ENCODE data around the gene VWA8. TPM values are rescaled to one million over a fixed set of nuclear protein-coding genes. Genes with fewer than 3 reads are reported as not detected.

Gene VWA8
- total and polyA plus RNA-seq, 2 of the 13 experiments (the other 11 are each of a cell fraction or from before 2014, with no cell fraction given), result 9.1 to 17.3 TPM

DNA sequence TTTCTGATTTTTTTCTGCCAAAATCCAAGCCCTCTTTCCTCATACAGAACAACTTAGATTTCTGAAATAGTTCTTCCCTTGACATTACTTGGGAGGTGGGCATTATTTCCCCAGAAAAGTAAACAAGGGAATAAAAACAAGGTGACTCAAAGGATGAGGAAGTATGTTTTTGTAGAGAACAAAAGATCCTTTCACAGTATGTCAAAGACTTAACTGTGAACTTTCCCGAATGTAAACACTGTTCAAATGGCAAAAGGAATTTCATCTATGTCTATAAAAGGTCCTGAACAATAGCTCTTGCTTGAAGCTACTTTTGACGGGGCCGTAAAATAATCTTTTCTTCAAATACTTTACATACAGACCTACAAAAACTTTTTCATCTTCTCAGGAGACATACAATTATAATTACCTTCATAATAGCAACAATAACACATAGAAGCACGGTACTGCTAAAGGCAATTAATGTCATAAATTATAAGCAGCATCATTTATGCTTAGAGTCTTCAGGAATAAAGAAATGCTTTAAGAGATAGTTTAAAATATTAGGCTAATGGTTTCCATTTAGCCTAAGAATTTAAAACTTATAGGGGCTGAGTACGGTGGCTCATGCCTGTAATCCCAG is 312.5 kb downstream of the VWA8 start (continued):
- TF ChIP-seq ZNF782 (CRISPR knock-in tag; IDR thresholded peaks at IDR 0.05; ENCODE audit: borderline replicate concordance), result no peak
- TF ChIP-seq WIZ (CRISPR knock-in tag; IDR thresholded peaks at IDR 0.05), result no peak
- TF ChIP-seq CEBPG (CRISPR knock-in tag; IDR thresholded peaks at IDR 0.05), result peak; percentile 49; the same call in 1 of the 2 replicates
- TF ChIP-seq ZFP90 (CRISPR knock-in tag; IDR thresholded peaks at IDR 0.05; ENCODE audit: borderline replicate concordance), result no peak
- TF ChIP-seq KDM5A (IDR thresholded peaks at IDR 0.05; ENCODE audit: borderline replicate concordance, low read length), result no peak
- TF ChIP-seq, protein P1, sequence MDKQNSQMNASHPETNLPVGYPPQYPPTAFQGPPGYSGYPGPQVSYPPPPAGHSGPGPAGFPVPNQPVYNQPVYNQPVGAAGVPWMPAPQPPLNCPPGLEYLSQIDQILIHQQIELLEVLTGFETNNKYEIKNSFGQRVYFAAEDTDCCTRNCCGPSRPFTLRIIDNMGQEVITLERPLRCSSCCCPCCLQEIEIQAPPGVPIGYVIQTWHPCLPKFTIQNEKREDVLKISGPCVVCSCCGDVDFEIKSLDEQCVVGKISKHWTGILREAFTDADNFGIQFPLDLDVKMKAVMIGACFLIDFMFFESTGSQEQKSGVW (CRISPR knock-in tag; IDR thresholded peaks at IDR 0.05; ENCODE audit: borderline replicate concordance), result no peak
- TF ChIP-seq, protein P2, sequence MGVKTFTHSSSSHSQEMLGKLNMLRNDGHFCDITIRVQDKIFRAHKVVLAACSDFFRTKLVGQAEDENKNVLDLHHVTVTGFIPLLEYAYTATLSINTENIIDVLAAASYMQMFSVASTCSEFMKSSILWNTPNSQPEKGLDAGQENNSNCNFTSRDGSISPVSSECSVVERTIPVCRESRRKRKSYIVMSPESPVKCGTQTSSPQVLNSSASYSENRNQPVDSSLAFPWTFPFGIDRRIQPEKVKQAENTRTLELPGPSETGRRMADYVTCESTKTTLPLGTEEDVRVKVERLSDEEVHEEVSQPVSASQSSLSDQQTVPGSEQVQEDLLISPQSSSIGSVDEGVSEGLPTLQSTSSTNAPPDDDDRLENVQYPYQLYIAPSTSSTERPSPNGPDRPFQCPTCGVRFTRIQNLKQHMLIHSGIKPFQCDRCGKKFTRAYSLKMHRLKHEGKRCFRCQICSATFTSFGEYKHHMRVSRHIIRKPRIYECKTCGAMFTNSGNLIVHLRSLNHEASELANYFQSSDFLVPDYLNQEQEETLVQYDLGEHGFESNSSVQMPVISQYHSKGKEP (CRISPR knock-in tag; IDR thresholded peaks at IDR 0.05), result no peak
- no peak for TF ChIP-seq ATF1 (CRISPR knock-in tag; IDR thresholded peaks at IDR 0.05)
- no peak for TF ChIP-seq ZNF556 (CRISPR knock-in tag; IDR thresholded peaks at IDR 0.05; ENCODE audit: borderline replicate concordance)
- TF ChIP-seq, protein P3, sequence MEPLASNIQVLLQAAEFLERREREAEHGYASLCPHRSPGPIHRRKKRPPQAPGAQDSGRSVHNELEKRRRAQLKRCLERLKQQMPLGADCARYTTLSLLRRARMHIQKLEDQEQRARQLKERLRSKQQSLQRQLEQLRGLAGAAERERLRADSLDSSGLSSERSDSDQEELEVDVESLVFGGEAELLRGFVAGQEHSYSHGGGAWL (CRISPR knock-in tag; IDR thresholded peaks at IDR 0.05), result no peak
- no peak for TF ChIP-seq ZNF577 (CRISPR knock-in tag; IDR thresholded peaks at IDR 0.05; ENCODE audit: borderline replicate concordance, low read depth)
- no peak for TF ChIP-seq NFE2L1 (CRISPR knock-in tag; IDR thresholded peaks at IDR 0.05; ENCODE audit: borderline replicate concordance)
- no peak; the same call in 1 of the 2 replicates for TF ChIP-seq ZMYM4 (CRISPR knock-in tag; IDR thresholded peaks at IDR 0.05)
- TF ChIP-seq TEAD2 (CRISPR knock-in tag; IDR thresholded peaks at IDR 0.05), result no peak
- TF ChIP-seq BRD4 (CRISPR knock-in tag; IDR thresholded peaks at IDR 0.05), result no peak
- no peak for TF ChIP-seq SNAI1 (CRISPR knock-in tag; IDR thresholded peaks at IDR 0.05; ENCODE audit: borderline replicate concordance)
- TF ChIP-seq, protein P4, sequence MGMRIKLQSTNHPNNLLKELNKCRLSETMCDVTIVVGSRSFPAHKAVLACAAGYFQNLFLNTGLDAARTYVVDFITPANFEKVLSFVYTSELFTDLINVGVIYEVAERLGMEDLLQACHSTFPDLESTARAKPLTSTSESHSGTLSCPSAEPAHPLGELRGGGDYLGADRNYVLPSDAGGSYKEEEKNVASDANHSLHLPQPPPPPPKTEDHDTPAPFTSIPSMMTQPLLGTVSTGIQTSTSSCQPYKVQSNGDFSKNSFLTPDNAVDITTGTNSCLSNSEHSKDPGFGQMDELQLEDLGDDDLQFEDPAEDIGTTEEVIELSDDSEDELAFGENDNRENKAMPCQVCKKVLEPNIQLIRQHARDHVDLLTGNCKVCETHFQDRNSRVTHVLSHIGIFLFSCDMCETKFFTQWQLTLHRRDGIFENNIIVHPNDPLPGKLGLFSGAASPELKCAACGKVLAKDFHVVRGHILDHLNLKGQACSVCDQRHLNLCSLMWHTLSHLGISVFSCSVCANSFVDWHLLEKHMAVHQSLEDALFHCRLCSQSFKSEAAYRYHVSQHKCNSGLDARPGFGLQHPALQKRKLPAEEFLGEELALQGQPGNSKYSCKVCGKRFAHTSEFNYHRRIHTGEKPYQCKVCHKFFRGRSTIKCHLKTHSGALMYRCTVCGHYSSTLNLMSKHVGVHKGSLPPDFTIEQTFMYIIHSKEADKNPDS (CRISPR knock-in tag; IDR thresholded peaks at IDR 0.05), result no peak
- TF ChIP-seq JDP2 (CRISPR knock-in tag; IDR thresholded peaks at IDR 0.05; ENCODE audit: borderline replicate concordance), result no peak
- no peak for TF ChIP-seq KLF15 (CRISPR knock-in tag; IDR thresholded peaks at IDR 0.05; ENCODE audit: borderline replicate concordance)
- TF ChIP-seq ZFP82 (CRISPR knock-in tag; IDR thresholded peaks at IDR 0.05; ENCODE audit: borderline replicate concordance), result no peak
- TF ChIP-seq, protein P5, sequence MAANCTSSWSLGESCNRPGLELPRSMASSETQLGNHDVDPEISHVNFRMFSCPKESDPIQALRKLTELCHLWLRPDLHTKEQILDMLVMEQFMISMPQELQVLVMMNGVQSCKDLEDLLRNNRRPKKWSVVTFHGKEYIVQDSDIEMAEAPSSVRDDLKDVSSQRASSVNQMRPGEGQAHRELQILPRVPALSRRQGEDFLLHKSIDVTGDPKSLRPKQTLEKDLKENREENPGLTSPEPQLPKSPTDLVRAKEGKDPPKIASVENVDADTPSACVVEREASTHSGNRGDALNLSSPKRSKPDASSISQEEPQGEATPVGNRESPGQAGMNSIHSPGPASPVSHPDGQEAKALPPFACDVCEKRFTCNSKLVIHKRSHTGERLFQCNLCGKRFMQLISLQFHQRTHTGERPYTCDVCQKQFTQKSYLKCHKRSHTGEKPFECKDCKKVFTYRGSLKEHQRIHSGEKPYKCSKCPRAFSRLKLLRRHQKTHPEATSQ (CRISPR knock-in tag; IDR thresholded peaks at IDR 0.05; ENCODE audit: borderline replicate concordance), result no peak
- TF ChIP-seq IKZF1 (IDR thresholded peaks at IDR 0.05), result no peak
- TF ChIP-seq MIER2 (CRISPR knock-in tag; IDR thresholded peaks at IDR 0.05), result no peak
- TF ChIP-seq ZNF207 (IDR thresholded peaks at IDR 0.05; ENCODE audit: borderline replicate concordance), result no peak
